Gastroesophageal sphincter (tissue), 3 donors: ENCODE measurements around the gene THSD4.

Source experiments
- POLR2A ChIP-seq, 2 donors: fragments of 450-650 bp; IDR thresholded peaks; one replicate each; pipeline ENCODE4 v1.6.1; 2017; ENCODE audit warnings: antibody characterized with exemption in 2 of 2, mild to moderate bottlenecking in 2 of 2, moderate library complexity in 1 of 2
- POLR2AphosphoS5 ChIP-seq: sonication (generic); formaldehyde crosslinking; IDR thresholded peaks from one replicate; pipeline ENCODE4 v1.6.1; 2017; ENCODE audit warnings: antibody characterized with exemption
- TF ChIP-seq, protein P1 (sequence below), 4 experiments: fragments of 200-600 bp in 2 of 4; fragments of 450-650 bp in 2 of 4; sonication (generic) in 1 of 4; IDR thresholded peaks; one replicate each; pipeline ENCODE4 v1.5.1; 2017 to 2019; ENCODE audit warnings: antibody characterized with exemption in 4 of 4, mild to moderate bottlenecking in 2 of 4, moderate library complexity in 2 of 4

DNA sequence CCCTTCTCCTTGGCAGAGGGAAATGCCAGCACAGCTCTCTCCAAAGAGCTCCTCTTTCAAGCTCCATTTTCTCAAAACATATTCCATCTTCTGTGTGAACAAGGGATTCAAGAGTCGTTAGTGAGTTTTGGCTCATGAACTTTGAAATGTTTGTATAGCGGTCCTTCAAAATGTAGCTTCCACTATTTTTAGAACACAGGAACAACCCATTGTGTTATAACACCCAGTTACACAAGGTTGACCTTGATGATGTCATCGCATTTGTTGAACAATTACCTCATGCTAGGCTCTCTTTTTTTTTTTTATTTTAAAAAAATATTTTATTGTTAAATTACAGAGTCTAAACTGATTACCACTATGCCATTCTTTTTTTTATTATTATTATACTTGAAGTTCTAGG, 251.7 kb downstream of the THSD4 start:
- TF ChIP-seq, protein P1, sequence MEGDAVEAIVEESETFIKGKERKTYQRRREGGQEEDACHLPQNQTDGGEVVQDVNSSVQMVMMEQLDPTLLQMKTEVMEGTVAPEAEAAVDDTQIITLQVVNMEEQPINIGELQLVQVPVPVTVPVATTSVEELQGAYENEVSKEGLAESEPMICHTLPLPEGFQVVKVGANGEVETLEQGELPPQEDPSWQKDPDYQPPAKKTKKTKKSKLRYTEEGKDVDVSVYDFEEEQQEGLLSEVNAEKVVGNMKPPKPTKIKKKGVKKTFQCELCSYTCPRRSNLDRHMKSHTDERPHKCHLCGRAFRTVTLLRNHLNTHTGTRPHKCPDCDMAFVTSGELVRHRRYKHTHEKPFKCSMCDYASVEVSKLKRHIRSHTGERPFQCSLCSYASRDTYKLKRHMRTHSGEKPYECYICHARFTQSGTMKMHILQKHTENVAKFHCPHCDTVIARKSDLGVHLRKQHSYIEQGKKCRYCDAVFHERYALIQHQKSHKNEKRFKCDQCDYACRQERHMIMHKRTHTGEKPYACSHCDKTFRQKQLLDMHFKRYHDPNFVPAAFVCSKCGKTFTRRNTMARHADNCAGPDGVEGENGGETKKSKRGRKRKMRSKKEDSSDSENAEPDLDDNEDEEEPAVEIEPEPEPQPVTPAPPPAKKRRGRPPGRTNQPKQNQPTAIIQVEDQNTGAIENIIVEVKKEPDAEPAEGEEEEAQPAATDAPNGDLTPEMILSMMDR (IDR thresholded peaks at IDR 0.05), result no peak
- TF ChIP-seq POLR2A (IDR thresholded peaks at IDR 0.05) (no peak), POLR2AphosphoS5 (no peak)
